Osteoblast (primary cell): Measurements from ENCODE around the gene MMP13. TPM values are rescaled to one million over a fixed set of nuclear protein-coding genes. Genes with fewer than 3 reads are reported as not detected.
"Not testable (repeated sequence)": the region's sequence is repeated elsewhere in the genome, so short reads cannot be mapped to it uniquely, and the experiment has no call there.

Experiments used
- DNase-seq: peaks from one replicate; pipeline ENCODE4 v3.0.0; 2011; ENCODE audit warnings: low spot score, mixed read lengths; ENCODE audit not compliant: insufficient read length; ENCODE audit errors: missing footprints
- H2AFZ ChIP-seq: 2 replicates; pipeline ENCODE4 v1.6.0; 2011; ENCODE audit warnings: mild to moderate bottlenecking, low read length
- H3K27ac ChIP-seq: 2 replicates; pipeline ENCODE4 v1.5.1; 2011; ENCODE audit warnings: mild to moderate bottlenecking, low read depth, low read length, moderate library complexity
- H3K27me3 ChIP-seq: 2 replicates; pipeline ENCODE4 v1.6.0; 2012; ENCODE audit warnings: mild to moderate bottlenecking, control low read depth, inconsistent platforms, low read length, moderate library complexity; ENCODE audit not compliant: insufficient read depth
- H3K36me3 ChIP-seq: 2 replicates; pipeline ENCODE4 v1.5.1; 2011; ENCODE audit warnings: mild to moderate bottlenecking, low read length, control low read depth, moderate library complexity; ENCODE audit not compliant: insufficient read depth
- H3K4me1 ChIP-seq: 2 replicates; pipeline ENCODE4 v1.5.1; 2011; ENCODE audit warnings: mild to moderate bottlenecking, low read length, control low read depth, moderate library complexity; ENCODE audit not compliant: insufficient read depth
- H3K4me2 ChIP-seq: 2 replicates; pipeline ENCODE4 v1.6.0; 2011; ENCODE audit warnings: mild to moderate bottlenecking, low read length; ENCODE audit not compliant: insufficient read depth
- H3K4me3 ChIP-seq: fragments of 200-600 bp; sonication (generic); 3 replicates; pipeline ENCODE4 v1.5.1; 2012; ENCODE audit warnings: mild to moderate bottlenecking, low read length, inconsistent platforms; ENCODE audit not compliant: insufficient read depth
- H3K79me2 ChIP-seq: 2 replicates; pipeline ENCODE4 v1.6.0; 2012; ENCODE audit warnings: mild to moderate bottlenecking, low read length, control low read depth, inconsistent platforms; ENCODE audit not compliant: insufficient read depth
- H3K9me3 ChIP-seq: 2 replicates; pipeline ENCODE4 v1.5.1; 2011; ENCODE audit warnings: low read depth, low read length, control low read depth
- H4K20me1 ChIP-seq: 2 replicates; pipeline ENCODE4 v1.6.0; 2012; ENCODE audit warnings: mild to moderate bottlenecking, low read length, control low read depth; ENCODE audit not compliant: insufficient read depth
- total RNA-seq: library from RNA; depleted of rRNA; stranded (reverse); fragments of >200 nt; gene quantifications from 2 replicates; pipeline ENCODE4 v1.2.3, GENCODE V29; 2012
- TF ChIP-seq, protein P1 (sequence below): IDR thresholded peaks from 2 replicates; pipeline ENCODE4 v1.5.1; 2011; ENCODE audit warnings: mild to moderate bottlenecking, low read depth, low read length, moderate library complexity; ENCODE audit errors: extremely low read depth

Gene MMP13
- total RNA-seq, 1 donor: 2.5 TPM

DNA sequence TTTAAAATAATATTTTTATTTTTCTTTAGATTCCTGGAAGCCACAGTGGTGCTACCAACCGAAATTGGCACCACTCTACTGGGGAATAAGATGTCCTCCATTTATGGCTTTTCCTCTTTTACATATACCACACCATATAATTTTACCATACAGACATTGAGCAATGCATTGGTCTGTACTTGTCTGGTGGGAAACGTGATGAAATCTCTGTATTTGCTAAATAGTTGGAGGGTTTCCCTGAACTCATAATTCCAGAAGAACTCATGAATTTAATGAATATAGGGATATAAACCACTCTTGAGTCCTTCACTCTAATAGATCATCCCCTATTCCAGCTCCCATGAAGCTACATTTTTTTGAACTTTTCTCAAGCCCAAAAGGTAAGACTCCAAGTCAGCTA is 28.0 kb upstream of the MMP13 start:
- Histone ChIP-seq H3K4me2 (no peak overlapping the region), H3K9me3 (no peaks in the 10 kb centered on the region), H3K36me3 (no peaks in the 10 kb centered on the region), H2AFZ (no peak overlapping the region), H3K27ac (no peak overlapping the region), H3K79me2 (no peaks in the 10 kb centered on the region), H4K20me1 (no peaks in the 10 kb centered on the region), H3K27me3 (no peaks in the 10 kb centered on the region), H3K4me3 (no peak overlapping the region), H3K4me1 (no peaks in the 10 kb centered on the region)
- no peak for DNase-seq
- TF ChIP-seq, protein P1, sequence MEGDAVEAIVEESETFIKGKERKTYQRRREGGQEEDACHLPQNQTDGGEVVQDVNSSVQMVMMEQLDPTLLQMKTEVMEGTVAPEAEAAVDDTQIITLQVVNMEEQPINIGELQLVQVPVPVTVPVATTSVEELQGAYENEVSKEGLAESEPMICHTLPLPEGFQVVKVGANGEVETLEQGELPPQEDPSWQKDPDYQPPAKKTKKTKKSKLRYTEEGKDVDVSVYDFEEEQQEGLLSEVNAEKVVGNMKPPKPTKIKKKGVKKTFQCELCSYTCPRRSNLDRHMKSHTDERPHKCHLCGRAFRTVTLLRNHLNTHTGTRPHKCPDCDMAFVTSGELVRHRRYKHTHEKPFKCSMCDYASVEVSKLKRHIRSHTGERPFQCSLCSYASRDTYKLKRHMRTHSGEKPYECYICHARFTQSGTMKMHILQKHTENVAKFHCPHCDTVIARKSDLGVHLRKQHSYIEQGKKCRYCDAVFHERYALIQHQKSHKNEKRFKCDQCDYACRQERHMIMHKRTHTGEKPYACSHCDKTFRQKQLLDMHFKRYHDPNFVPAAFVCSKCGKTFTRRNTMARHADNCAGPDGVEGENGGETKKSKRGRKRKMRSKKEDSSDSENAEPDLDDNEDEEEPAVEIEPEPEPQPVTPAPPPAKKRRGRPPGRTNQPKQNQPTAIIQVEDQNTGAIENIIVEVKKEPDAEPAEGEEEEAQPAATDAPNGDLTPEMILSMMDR: no peak

DNA sequence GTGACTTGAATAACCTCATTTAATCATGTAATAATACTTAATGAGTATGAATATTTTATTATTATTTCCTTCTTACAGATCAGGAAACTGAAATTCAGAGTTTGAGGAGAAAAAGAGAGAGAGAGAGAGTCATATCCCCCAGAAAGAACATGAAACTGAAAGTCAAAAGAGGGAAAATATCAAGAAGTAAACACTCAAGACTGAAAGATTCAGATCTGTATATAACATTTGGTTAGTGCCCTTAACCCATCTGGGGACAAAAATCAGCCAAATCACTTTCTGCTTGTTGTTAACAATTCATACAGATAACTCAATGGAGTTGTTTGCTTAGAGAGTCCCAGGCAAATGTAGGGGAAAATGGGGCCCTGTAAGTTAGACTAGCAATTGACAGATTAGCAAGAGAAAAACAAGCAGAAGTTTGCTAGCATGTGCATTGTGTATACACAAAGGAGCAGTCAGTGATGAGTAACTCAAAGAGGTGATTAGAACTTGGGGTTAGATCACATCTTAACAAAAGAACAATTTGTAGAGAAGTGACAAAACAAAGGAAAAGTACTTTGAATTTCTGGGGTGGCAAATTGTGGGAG is 25.9 kb upstream of the MMP13 start:
- Histone ChIP-seq H3K36me3 (no peaks in the 10 kb centered on the region), H2AFZ (peak overlapping the region; percentile 40), H3K4me1 (no peaks in the 10 kb centered on the region), H4K20me1 (no peaks in the 10 kb centered on the region), H3K9me3 (no peaks in the 10 kb centered on the region), H3K79me2 (no peaks in the 10 kb centered on the region), H3K4me2 (no peak overlapping the region), H3K27ac (no peak overlapping the region), H3K4me3 (no peak overlapping the region), H3K27me3 (no peaks in the 10 kb centered on the region)
- TF ChIP-seq, protein P1: no peak
- no peak for DNase-seq

DNA sequence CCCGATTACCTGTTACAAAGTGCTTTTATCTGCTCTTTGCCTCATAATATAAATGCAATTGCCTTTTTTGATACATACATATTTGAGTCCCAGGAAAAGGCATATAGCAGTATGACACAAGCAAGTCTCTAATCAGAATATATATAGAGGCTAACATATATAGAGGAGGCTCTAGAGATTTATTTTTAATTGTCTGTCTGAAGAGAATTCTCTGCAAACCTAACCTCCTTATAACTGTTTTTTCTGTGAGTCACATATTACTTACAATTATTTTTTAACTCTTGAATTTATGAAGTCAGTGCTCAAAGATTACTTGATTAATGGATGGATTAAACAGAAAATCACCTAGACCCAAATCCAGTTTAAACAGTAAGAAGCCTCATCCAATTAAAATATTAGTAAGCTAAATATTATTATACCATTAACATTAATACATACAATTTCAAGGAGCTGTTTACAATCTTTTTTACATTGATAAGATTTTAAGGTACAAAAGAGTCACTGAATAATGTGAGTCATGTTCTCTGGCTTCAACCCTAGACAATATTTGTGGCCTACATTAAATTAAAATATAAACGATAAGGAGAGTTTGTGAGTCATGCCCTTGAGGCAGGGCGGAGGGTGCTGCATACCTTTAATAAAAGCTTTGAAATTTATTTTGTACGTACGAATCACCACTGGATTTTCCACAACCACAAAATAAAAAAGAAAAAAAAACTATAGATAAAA is 19.2 kb upstream of the MMP13 start:
- no peaks in the 10 kb centered on the region for H3K36me3 ChIP-seq
- no peaks in the 10 kb centered on the region for H3K9me3 ChIP-seq
- H3K4me2 ChIP-seq: no peak overlapping the region
- H3K27me3 ChIP-seq: no peaks in the 10 kb centered on the region
- no peak overlapping the region for H3K27ac ChIP-seq
- TF ChIP-seq, protein P1: no peak
- H2AFZ ChIP-seq: no peak overlapping the region
- H3K79me2 ChIP-seq: no peaks in the 10 kb centered on the region
- H3K4me1 ChIP-seq: peaks cover 14% of the 10 kb centered on the region
- H3K4me3 ChIP-seq: no peak overlapping the region
- no peak for DNase-seq
- no peaks in the 10 kb centered on the region for H4K20me1 ChIP-seq

DNA sequence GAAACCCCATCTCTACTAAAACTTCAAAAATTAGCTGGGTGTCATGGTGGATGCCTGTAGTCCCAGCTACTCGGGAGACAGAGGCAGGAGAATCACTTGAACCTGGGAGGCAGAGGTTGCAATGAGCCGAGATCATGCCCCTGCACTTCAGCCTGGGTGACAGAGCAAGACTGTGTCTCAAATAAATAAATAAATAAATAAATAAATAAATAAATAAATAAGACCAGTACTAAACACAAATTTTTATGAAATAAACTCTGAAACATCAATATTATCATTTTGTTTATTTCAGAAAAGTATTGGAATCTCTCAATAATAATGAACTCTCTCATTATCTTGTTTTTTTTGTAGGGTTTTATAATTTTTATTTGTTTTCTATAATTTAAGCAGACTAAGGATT is 18.2 kb upstream of the MMP13 start:
- not testable (repeated sequence) for H3K36me3 ChIP-seq, H3K27ac ChIP-seq, H3K4me3 ChIP-seq, H3K4me2 ChIP-seq, H3K27me3 ChIP-seq, H4K20me1 ChIP-seq, H3K79me2 ChIP-seq, DNase-seq, H3K9me3 ChIP-seq, H2AFZ ChIP-seq
- peaks cover 14% of the 10 kb centered on the region for H3K4me1 ChIP-seq
